Activated effector memory CD4-positive, alpha-beta T cell treated with Interleukin-2 at 50 U/mL for 16 hours (primary cell): Measurements from ENCODE around the gene ELL2.

Experiments
- DNase-seq: peaks from one replicate; pipeline ENCODE4 v3.0.0-alpha.2; 2020

Gene ELL2

GRCh38 chr5:95961617-95962474 is at the start of gene ELL2:
ELL2 (minus strand) TSS chr5:95961851; CDS start chr5:95961721, 130 bp downstream.
- DNase-seq, result peak; percentile 86

GRCh38 chr5:96008987-96009647 is 47.5 kb upstream of the ELL2 start:
- no peak for DNase-seq

GRCh38 chr5:96008487-96008886 is 46.8 kb upstream of the ELL2 start:
- DNase-seq, result no peak

GRCh38 chr5:96007051-96007450 is 45.4 kb upstream of the ELL2 start:
- no peak for DNase-seq

- DNase-seq, result no peak
Observed at GRCh38 chr5:96006291-96006690, 44.6 kb upstream of the ELL2 start.

- no peak for DNase-seq
Observed at GRCh38 chr5:96004754-96005153, 43.1 kb upstream of the ELL2 start.

GRCh38 chr5:96004087-96004486 is 42.4 kb upstream of the ELL2 start:
- no peak for DNase-seq

GRCh38 chr5:96001262-96001661 is 39.6 kb upstream of the ELL2 start:
- no peak for DNase-seq

- no peak for DNase-seq
Observed at GRCh38 chr5:96000308-96000707, 38.7 kb upstream of the ELL2 start.

- DNase-seq, result no peak
Observed at GRCh38 chr5:95996904-95997723, 35.5 kb upstream of the ELL2 start.

GRCh38 chr5:95995962-95996489 is 34.4 kb upstream of the ELL2 start:
- no peak for DNase-seq

GRCh38 chr5:95993776-95994175 is 32.1 kb upstream of the ELL2 start:
- no peak for DNase-seq

- DNase-seq, result no peak
Observed at GRCh38 chr5:95993266-95993665, 31.6 kb upstream of the ELL2 start.

- no peak for DNase-seq
Observed at GRCh38 chr5:95989283-95990048, 27.8 kb upstream of the ELL2 start.

- no peak for DNase-seq
Observed at GRCh38 chr5:95988877-95989276, 27.2 kb upstream of the ELL2 start.

- no peak for DNase-seq
Observed at GRCh38 chr5:95988094-95988493, 26.4 kb upstream of the ELL2 start.

- no peak for DNase-seq
Observed at GRCh38 chr5:95986937-95987520, 25.4 kb upstream of the ELL2 start.

- DNase-seq, result no peak
Observed at GRCh38 chr5:95986001-95986400, 24.4 kb upstream of the ELL2 start.

- DNase-seq, result no peak
Observed at GRCh38 chr5:95985249-95985648, 23.6 kb upstream of the ELL2 start.

GRCh38 chr5:95984287-95984938 is 22.8 kb upstream of the ELL2 start:
- DNase-seq, result no peak

GRCh38 chr5:95983509-95983908 is 21.9 kb upstream of the ELL2 start:
- no peak for DNase-seq
